Stimulated activated CD8-positive, alpha-beta memory T cell treated with anti-CD3 and anti-CD28 coated beads, Interleukin-15, amount 100 ng/mL, for 1 hour (primary cell): ENCODE results near the gene MORN3.
"Not testable (repeated sequence)": the region's sequence is repeated elsewhere in the genome, so short reads cannot be mapped to it uniquely, and the experiment has no call there.

Experiments
- DNase-seq: peaks from one replicate; pipeline ENCODE4 v3.0.0-alpha.2; 2020; ENCODE audit warnings: low read depth

MORN3 gene

DNA sequence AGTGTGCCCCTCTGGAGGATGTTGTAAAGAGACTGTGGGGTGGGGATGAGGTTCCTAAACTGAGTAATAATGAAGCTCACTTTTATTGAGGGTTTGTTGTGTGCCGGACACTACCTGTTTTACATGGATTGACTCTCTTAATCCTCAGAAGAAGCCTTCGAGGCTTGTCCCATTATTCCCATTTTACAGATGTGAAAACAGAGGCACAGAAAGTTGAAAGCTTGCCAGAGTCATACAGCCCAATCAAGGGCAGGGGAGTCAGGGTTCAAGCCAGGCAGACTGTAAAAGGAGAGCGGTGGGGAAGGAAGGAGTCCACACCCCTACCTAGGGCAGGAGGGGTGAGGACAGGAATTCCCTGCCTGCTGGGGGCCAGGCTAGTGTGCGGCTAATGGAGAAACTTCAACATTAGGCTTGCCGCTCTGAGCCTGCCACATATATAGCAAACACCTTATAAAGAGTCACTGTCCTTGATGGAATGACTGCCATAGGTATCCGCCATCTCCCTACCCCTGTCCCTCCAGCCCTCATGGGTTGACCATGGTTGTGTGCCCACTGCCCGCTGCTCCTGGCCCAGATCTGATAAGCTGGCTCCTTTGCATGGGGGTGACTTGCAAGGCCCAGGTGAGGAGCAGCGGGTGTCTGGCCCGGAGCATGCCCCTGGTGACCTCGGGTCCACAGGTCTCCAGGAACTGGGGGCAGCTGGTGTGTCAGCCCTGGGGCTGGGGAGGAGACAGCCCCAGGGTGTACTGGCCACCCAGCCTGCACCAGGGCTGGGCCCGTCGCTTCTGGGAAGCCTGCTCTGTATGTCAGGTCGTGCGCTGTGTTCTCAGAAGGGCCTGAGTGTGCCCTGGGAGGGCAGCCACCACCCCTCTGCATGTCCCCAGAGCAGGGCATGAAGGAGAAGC lies 30.9 kb downstream of the MORN3 start:
- no peak for DNase-seq

DNA sequence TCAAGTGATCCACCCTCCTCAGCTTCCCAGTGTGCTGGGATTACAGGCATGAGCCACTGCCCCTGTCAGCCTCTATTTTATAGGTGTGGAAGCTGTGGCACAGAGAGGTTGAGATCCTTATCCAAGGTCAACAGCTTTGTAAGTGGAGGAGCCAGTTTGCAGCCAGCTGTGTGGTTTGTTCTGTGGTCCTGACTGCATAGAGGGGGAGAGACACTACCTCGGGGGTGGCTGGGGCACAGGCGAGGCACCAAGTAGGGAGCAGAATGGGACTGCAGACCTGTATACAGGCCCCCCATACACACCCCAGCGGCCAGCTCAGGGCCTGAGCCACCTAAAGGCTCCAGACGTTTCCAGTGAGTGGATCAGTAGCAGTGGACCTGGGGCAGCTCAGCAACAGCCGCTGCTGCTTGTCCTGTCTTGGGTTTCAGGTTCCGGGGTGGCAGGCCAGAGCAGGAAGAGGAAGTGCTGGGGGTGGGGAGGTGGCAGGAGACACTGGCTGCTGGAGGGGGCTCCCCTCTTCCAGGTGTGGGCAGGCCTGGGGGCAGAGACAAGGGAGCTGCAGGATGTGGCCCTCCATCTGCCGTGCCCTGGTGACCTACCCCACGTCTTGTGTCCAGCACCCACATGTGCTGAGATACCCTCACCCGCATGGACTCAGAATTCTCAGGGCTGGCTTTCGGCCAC lies 32.1 kb downstream of the MORN3 start:
- DNase-seq, result no peak

DNA sequence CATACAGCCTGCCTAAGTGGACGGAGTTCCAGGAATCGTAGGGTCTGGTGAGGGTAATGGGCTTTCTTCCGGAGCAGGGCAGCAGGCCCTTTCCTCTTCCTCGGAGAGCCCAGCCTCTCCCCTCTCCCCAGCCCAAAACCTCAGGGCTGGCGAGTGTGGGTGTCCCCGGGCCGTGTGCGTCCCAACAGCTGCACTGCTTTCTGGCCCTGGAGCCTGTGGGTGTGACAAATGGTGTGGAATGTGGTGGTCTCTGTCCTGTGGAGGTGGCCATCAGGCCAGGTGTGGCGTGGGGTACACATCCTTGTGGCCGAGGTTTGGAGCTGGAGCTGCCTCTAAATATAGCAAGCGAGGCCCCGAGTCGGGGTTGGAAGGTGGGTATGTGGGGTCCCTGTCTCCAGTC lies 34.6 kb downstream of the MORN3 start:
- no peak for DNase-seq

DNA sequence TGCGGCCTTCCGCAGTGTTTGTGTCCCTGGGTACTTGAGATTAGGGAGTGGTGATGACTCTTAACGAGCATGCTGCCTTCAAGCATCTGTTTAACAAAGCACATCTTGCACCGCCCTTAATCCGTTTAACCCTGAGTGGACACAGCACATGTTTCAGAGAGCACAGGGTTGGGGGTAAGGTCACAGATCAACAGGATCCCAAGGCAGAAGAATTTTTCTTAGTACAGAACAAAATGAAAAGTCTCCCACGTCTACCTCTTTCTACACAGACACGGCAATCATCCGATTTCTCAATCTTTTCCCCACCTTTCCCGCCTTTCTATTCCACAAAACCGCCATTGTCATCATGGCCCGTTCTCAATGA lies 35.6 kb downstream of the MORN3 start:
- not testable (repeated sequence) for DNase-seq

DNA sequence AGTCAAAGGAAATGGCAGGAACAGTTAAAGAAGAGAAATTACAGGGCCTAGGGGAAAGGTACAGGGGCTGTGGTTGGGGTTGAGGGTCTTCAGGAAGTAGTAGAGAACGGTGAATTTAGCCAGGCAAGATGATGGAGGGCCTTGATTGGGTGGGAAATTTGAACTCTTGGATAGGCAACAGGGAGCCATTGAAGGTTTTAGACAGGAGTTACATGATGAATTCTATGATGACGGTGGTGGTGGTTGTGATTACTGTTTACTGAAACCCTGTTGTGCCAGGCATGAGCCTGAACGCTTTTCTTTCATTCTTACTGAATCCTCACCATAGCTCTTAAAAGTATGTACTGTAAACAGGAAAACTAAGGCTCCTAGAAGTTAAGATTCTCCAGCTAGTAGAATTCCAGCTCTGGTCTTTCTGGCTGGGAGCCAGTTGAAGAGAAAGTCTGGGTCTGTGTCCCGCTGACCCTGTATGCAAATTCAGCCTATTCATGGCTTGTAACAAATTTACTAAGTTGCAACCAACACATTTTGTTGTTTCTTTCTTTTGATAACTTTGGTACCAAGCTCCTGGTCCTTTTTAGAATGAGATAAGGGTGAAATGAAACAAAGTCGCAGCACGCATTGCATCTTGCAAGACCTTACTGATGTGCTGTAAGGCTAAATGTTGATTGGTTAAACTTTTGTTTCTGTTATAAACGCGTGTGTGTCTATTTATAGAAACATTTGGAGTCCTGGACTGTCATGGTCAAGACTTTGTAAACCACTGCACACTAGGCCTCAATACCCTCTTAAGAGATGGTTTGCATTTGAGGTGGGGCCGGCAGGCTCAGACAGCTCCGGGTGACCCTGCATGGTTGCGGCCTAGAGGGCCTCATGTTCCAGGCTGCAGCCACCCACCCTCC lies 37.1 kb downstream of the MORN3 start:
- no peak for DNase-seq

DNA sequence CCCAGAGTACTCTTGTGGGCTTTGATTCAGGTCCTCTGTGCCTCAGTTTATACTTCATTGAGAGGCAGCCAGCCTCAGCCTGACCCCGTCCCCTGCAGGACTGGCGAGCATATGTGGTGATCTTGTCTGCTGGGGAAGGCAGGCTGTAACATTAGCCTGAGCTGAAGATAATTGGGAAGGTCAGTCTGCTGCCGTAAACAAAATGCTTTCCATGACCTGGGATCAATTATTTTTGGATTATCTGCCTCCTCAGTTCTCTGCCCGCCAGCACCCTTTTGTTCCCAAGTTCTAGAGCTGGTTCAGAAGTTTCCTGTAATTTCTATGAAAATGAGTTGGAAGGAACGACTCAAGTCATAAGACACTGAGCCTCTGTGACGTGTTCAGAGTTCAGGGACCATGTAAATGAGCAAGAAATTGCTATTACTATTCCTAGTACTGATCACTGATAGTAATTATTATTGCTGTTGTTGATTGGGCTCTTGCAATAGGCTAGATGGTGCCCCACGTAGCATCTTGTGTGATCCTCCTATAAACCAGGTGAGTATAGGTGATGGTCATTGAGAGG lies 38.6 kb downstream of the MORN3 start:
- no peak for DNase-seq

DNA sequence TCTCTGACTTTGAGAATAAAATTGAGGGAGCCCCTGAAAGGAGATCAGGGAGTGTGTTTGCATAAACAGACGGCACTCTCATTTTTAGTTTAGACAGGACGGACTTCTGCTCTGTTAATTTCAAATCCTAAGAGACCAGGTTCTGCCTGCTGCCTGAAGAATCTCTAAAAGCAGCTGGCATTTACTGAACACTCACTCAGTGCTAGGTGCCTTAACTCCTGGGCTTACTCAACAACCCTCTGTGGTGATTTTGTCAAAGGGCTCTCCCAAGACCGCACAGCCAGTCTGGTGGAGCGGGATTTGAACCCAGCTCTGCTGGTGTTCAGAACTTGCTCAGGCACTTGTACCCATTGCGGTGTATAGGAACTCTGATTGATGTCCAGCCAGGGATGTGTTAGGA lies 40.9 kb downstream of the MORN3 start:
- DNase-seq, result no peak

DNA sequence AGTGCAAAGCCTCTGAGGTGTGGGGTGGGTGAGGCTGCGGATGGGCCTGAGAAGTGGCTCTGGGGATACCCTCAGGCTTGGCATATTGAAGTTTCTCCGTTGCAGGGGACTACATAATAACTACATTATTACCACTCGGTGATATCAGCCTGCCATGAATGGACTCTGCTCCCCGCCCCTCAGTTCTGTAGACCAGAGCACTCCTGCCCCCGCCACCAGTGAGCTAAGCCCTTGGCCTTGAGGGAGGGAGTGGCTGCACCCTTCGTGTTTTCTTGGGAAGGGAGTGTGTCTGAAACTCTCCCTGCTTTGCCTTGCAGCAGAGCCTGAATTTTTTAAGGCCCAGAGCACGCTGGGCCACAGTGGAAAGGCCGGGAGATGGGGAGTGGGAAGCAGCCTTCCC lies 41.4 kb downstream of the MORN3 start:
- no peak for DNase-seq

DNA sequence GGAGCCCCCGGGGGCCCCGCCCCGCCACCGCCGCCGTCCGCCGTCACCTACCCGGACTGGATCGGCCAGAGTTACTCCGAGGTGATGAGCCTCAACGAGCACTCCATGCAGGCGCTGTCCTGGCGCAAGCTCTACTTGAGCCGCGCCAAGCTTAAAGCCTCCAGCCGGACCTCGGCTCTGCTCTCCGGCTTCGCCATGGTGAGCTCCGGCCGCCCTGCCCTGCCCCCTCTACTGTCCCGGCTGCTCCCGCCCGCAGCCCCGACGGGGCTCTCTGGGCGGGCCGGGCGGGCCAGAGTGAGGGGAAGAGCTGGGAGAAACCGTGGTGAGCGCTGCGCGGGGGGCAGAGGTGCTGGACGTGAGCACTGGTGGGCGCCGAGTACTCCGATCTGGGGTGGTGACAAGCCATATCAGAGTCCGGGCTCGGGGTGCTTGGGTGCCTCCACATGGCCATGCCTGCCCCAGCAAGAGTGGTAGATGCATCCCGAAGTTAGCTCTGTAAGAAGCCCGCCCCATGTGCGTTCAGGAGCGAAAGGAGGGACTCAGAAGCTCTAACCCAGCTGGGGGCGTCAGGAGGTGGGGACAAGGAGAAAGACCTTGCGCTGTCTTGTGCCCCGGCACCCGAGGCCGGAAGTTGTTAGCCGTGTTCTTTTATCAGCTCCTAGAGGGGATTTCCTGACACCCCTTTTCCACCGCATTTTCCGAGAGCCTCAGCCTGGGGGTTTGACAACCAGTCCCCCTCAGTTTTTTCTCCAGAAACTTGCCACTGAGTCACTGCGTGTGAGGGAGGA lies 42.4 kb downstream of the MORN3 start:
- peak; percentile 82 for DNase-seq

DNA sequence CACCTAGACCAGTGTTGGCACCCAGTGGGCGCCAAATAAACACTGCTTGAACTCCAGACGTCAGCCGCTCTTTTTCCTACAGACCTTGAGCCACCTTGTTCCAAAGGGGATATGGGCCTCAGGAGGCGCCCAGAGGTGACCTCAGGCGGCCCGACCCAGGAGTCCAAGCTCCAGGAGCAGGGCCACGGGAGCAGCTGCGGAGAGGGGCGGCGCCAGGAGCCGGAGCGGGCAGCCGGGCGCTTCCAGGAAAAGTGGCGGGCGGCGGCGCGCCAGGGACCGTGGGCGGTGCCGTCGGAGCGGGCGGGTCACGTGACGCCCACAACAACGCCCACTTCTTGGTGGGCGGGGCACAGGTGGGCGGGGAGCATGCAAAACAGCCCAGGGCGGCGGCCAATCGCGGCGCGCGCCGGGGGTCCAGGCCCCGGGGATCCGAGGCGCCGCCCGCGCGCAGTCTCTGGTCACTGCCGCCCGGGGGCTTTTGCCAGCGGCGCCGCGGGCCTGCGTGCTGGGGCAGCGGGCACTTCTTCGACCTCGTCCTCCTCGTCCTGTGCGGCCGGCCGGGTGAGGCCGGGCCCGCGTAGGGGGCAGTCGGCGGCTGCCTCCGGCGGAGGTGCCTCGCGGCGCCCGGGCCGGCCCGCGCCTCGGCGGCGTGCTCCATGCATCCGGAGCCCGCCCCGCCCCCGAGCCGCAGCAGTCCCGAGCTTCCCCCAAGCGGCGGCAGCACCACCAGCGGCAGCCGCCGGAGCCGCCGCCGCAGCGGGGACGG lies 43.2 kb downstream of the MORN3 start, which contains the start of gene ORAI1:
Gene ORAI1 (plus strand): TSS at position 444 of the 766 bp plus-strand sequence.
- DNase-seq, result peak; percentile 92

DNA sequence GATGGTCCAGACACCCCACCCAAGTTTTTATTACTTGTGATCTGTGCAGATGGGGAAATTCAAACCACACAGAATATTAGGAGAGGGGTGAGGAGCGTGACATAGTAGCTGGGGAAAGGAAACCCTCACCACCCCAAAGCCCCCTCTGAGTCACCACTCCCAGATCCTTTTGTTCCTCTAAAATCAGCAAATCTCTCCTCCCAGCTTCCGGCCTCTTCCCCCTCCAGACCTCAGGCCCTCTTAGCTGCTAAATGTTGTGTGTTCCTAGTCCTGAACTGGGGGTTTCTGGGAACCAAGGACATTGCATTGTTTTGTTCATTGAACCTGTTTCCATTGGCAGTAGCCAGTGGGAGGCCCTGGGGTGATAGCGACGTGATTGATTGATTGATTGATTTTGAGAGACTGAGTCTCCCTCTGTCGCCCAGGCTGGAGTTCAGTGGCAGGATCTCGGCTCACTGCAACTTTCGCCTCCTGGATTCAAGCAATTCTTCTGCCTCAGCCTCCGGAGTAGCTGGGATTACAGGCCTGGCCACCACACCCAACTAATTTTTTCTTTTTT lies 49.0 kb downstream of the MORN3 start:
- DNase-seq, result no peak

DNA sequence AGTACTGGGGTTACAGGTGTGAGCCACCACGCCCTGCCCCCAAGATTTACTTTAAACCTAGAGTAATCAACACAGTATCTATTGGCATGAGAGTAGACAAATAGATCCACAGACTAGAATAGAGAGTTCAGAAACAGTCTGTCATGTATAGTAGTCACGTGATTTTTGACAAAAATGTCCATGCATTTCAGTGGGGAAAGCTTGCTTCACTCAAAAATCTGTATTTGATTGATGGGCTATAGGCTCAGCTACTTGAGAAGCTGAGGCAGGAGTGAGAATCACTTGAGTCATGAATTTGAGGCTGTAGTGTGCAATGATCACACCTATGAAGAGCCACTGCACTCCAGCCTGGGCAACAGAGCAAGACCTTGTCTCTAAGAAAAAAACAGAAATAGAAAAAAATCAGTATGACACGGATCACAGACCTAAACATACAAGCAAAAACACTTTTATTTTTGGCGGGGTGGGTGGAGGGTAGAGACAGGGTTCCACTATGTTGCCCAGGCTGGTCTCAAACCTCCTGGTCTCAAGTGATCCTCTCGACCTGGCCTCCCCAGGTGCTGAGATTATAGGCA lies 50.7 kb downstream of the MORN3 start:
- DNase-seq, result no peak

DNA sequence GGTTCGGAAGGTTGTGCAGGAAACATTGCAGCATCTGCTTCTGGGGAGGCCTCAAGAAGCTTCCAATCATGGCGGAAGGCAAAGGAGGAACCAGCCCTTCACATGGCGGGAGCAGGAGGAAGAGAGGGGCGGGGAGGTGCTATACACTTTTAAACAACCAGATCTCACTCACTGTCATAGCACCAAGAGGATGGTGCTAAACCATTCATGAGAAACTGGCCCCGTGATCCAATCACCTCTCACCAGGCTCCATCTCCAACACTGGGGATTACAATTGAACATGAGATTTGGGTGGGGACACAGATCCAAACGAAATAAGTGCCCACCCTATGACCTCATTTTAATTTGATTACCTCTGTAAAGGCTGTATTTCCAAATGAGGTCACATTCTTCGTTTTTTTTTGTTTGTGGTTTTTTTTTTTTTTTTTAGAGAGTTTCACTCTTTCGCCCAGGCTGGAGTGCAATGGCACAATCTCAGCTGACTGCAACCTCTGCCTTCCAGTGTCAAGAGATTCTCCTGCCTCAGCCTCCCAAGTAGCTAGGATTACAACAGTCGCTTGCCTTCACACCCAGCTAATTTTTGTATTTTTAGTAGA lies 54.5 kb downstream of the MORN3 start:
- no peak for DNase-seq

DNA sequence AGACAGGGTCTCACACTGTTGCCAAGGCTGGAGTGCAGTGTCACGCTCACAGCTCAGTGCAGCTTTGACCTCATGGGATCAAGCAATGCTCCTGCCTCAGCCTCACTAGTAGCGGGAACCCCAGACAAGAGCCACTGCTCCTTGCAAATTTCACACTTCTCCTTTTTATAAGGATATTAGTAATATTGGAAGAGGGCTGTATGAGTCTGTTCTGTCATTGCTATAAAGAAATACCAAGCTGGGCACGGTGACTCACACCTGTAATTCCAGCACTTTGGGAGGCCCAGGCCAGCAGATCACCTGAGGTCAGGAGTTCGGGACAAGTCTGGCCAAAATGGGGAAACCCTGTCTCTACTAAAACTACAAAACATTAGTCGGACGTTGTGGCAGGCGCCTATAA lies 56.0 kb downstream of the MORN3 start:
- no peak for DNase-seq

DNA sequence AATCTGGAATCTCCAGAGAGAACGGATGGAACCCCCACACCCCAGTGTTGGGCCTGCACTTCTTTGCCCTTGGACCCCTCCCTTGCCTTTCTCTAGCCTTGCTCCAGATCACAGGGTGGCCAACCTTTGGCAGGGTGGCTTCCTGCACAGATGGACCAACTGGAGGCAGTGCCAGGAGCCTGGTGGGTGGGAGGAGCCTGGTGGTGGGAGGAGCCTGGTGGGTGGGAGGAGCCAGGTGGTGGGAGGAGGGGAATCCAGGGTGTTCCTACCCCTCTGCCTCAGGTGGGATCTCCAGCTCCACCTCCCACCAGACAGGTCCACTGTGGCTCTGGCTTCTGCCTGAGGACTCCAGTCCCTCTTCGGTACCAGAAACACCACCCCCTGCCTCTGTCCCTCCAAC lies 58.1 kb downstream of the MORN3 start:
- DNase-seq, result no peak

DNA sequence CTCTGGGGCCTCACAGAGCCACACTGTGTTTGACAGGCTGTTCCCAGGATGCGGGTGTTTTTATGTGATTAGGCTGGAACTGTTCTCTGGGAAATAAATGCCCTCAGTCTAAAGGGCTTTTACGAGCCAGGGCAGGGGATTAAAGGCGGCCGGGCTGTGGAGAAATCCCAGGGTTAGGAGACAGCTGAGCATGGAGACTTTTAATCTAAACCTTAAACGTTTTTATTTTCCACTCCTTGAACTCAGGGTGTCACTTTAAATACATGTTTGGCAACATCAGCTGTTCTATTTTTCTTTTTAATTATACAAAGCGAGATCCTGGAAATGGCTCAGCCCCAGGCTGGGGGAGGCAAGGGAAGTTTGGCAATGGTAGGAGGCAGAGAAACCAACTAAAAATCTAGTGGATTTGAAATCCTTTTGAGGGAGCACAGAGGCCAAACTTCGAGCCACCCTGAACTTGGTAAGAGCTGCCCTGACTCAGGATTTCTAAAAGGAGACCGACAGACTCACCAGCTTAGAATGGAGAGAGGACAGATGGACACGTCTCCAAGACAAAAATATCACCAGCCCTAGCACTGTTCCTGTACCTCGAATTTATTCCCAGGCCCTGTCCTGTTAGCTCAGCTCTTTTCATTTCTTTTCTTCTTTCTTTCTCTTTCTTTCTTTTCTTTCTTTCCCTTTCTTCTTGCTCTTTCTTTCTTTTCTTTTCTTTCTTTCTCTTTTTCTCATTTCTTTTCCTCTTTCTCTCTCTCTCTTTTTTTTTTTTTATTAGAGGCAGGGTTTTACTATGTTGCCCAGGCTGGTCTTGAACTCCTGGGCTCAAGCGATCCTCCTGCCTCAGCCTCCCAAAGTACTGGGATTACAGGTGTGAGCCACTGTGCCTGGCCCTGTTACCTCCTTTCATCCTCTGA lies 59.0 kb downstream of the MORN3 start:
- no peak for DNase-seq

DNA sequence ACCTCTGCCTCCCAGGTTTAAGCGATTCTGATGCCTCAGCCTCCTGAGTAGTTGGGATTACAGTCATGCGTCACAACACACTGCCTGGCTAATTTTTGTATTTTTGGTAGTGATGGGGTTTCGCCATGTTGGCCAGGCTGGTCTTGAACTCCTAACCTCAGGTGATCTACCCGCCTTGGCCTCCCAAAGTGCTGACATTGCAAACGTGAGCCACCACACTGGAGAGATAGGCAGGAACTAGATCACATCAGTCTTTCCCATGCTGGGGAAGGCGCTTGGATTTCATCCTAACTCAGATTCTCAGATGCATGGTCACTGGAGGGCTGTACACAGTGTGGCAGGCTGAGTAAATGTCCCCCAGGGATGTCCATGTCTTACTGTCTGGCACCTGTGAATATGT lies 61.2 kb downstream of the MORN3 start:
- no peak for DNase-seq

DNA sequence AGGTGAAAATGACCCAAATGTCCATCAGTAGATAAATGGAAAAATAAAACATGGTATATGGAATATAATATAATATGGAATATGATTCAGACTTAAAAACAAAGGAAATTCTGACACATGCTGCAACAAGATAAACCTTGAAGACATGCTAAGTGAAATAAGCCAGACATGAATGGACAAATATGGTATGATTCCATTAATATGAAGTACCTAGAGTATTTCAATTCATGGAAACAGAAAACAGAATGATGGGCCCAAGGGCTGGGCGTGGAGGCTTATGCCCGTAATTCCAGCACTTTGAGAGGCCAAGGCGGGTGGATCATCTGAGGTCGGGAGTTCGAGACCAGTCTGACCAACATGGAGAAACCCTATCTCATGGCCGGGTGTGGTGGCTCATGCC lies 65.9 kb downstream of the MORN3 start:
- DNase-seq, result no peak
